Activated CD8-positive, alpha-beta memory T cell treated with anti-CD3 and anti-CD28 coated beads, Interleukin-2, amount 10 ng/mL, durations not matched to agents 7 days and 5 days (primary cell): Measurements from ENCODE around the gene CD109. TPM values are rescaled to one million over a fixed set of nuclear protein-coding genes. Genes with fewer than 3 reads are reported as not detected.
A peak's percentile ranks its signal among the peaks of the same experiment; 100 is the strongest.
"Not testable (repeated sequence)": the region's sequence is repeated elsewhere in the genome, so short reads cannot be mapped to it uniquely, and the experiment has no call there.

Experiments
- ATAC-seq: fragments of 150-1000 bp; cut with Tn5 transposase; one replicate; pipeline ENCODE4 v1.10.0; 2021; ENCODE audit warnings: moderate library complexity
- CTCF ChIA-PET: fragments of 350-600 bp; sonication (Branson Sonifier 250); formaldehyde crosslinking; loops from one replicate; lab custom pipeline; 2021; ENCODE audit warnings: antibody characterized with exemption; lab: Charles Lee
- DNase-seq: peaks from one replicate; pipeline ENCODE4 v3.0.0-alpha.2; 2020
- H3K27ac Mint-ChIP-seq: one replicate; pipeline ENCODE4 v1.8.0; 2021; ENCODE audit warnings: mild to moderate bottlenecking, mixed read lengths
- H3K27me3 Mint-ChIP-seq: one replicate; pipeline ENCODE4 v1.8.0; 2021; ENCODE audit warnings: mixed read lengths
- H3K36me3 Mint-ChIP-seq: one replicate; pipeline ENCODE4 v1.8.0; 2021; ENCODE audit warnings: mild to moderate bottlenecking, mixed read lengths
- H3K4me1 Mint-ChIP-seq: one replicate; pipeline ENCODE4 v1.8.0; 2021; ENCODE audit warnings: mixed read lengths
- H3K4me3 Mint-ChIP-seq: one replicate; pipeline ENCODE4 v1.8.0; 2021; ENCODE audit warnings: mild to moderate bottlenecking, moderate library complexity, mixed read lengths
- H3K9me3 Mint-ChIP-seq: one replicate; pipeline ENCODE4 v1.8.0; 2022; ENCODE audit warnings: low read depth, mixed read lengths
- total RNA-seq, 2 experiments: library from RNA; stranded (reverse); gene quantifications; one replicate each; pipeline ENCODE4 v1.2.3, GENCODE V29; 2021

Gene CD109
- total RNA-seq, 2 experiments from 2014 or later: 1.7 to 11.2 TPM

GRCh38 chr6:73696966-73697655, 1.1 kb downstream of the CD109 start:
- peak overlapping the region; percentile 78 for H3K4me3 Mint-ChIP-seq
- ATAC-seq: no peak
- CTCF ChIA-PET: no interaction called here
- H3K36me3 Mint-ChIP-seq: peaks cover 9% of the 10 kb centered on the region
- DNase-seq: no peak
- H3K4me1 Mint-ChIP-seq: peaks cover 23% of the 10 kb centered on the region
- H3K27ac Mint-ChIP-seq: no peak overlapping the region
- H3K9me3 Mint-ChIP-seq: no peaks in the 10 kb centered on the region
- H3K27me3 Mint-ChIP-seq: peaks cover 32% of the 10 kb centered on the region

GRCh38 chr6:73699676-73700459, 3.9 kb downstream of the CD109 start:
- no peak for ATAC-seq
- Mint-ChIP-seq H3K27me3 (peaks cover 32% of the 10 kb centered on the region), H3K36me3 (peaks cover 7% of the 10 kb centered on the region), H3K4me3 (no peak overlapping the region), H3K4me1 (peaks cover 23% of the 10 kb centered on the region), H3K9me3 (no peaks in the 10 kb centered on the region), H3K27ac (no peak overlapping the region)
- no peak for DNase-seq
- CTCF ChIA-PET: interaction anchor here (1.7 kb wide), 1 partner anchor 33 kb away, joined by 6 read pairs; no protein-coding TSS in a partner anchor

GRCh38 chr6:73702444-73702843, 6.4 kb downstream of the CD109 start:
- Mint-ChIP-seq H3K4me1 (peaks cover 3% of the 10 kb centered on the region), H3K4me3 (no peak overlapping the region), H3K27me3 (peaks cover 13% of the 10 kb centered on the region), H3K9me3 (no peaks in the 10 kb centered on the region), H3K36me3 (peaks cover 6% of the 10 kb centered on the region), H3K27ac (no peak overlapping the region)
- DNase-seq (no peak), ATAC-seq (no peak)
- CTCF ChIA-PET: interaction anchor here (0.6 kb wide), 1 partner anchor 14 kb away, joined by 3 read pairs; no protein-coding TSS in a partner anchor

- CTCF ChIA-PET: no interaction called here
- no peak overlapping the region for H3K27ac Mint-ChIP-seq
- peaks cover 2% of the 10 kb centered on the region for H3K36me3 Mint-ChIP-seq
- ATAC-seq: no peak
- H3K4me1 Mint-ChIP-seq: no peaks in the 10 kb centered on the region
- H3K27me3 Mint-ChIP-seq: peaks cover 13% of the 10 kb centered on the region
- H3K9me3 Mint-ChIP-seq: no peaks in the 10 kb centered on the region
- no peak for DNase-seq
- no peak overlapping the region for H3K4me3 Mint-ChIP-seq
Observed at GRCh38 chr6:73703466-73703865, 7.5 kb downstream of the CD109 start.

- Mint-ChIP-seq H3K27ac (no peak overlapping the region), H3K36me3 (peaks cover 2% of the 10 kb centered on the region), H3K9me3 (no peaks in the 10 kb centered on the region), H3K4me3 (no peak overlapping the region), H3K4me1 (no peaks in the 10 kb centered on the region), H3K27me3 (peaks cover 14% of the 10 kb centered on the region)
- DNase-seq (peak; percentile 46), ATAC-seq (no peak)
- CTCF ChIA-PET: no interaction called here
Observed at GRCh38 chr6:73704260-73704659, 8.3 kb downstream of the CD109 start.

- DNase-seq: no peak
- Mint-ChIP-seq H3K4me1 (no peaks in the 10 kb centered on the region), H3K27me3 (peaks cover 16% of the 10 kb centered on the region), H3K9me3 (no peaks in the 10 kb centered on the region), H3K4me3 (no peak overlapping the region), H3K27ac (no peak overlapping the region), H3K36me3 (peaks cover 2% of the 10 kb centered on the region)
- no peak for ATAC-seq
- CTCF ChIA-PET: interaction anchor here (2.9 kb wide), 1 partner anchor 28 kb away, joined by 7 read pairs; no protein-coding TSS in a partner anchor
Observed at GRCh38 chr6:73704798-73705197, 8.8 kb downstream of the CD109 start.

- H3K4me1 Mint-ChIP-seq: no peaks in the 10 kb centered on the region
- CTCF ChIA-PET: interaction anchor here (0.9 to 2.9 kb wide), 4 partner anchors 17 to 31 kb away, joined by 3 to 7 read pairs (median 4); no protein-coding TSS in a partner anchor
Observed at GRCh38 chr6:73706971-73707370, 11.0 kb downstream of the CD109 start.

GRCh38 chr6:73710470-73710869, 14.5 kb downstream of the CD109 start:
- H3K27ac Mint-ChIP-seq: no peak overlapping the region
- peaks cover 12% of the 10 kb centered on the region for H3K27me3 Mint-ChIP-seq
- peaks cover 5% of the 10 kb centered on the region for H3K4me1 Mint-ChIP-seq
- DNase-seq: no peak
- H3K9me3 Mint-ChIP-seq: no peaks in the 10 kb centered on the region
- H3K36me3 Mint-ChIP-seq: no peaks in the 10 kb centered on the region
- no peak for ATAC-seq
- CTCF ChIA-PET: interaction anchor here (2.1 kb wide), 1 partner anchor 23 kb away, joined by 10 read pairs; no protein-coding TSS in a partner anchor
- no peak overlapping the region for H3K4me3 Mint-ChIP-seq

More at GRCh38 chr6:73706971-73707370, 11.0 kb downstream of the CD109 start:
- Mint-ChIP-seq H3K36me3 (no peaks in the 10 kb centered on the region), H3K4me3 (no peak overlapping the region), H3K9me3 (no peaks in the 10 kb centered on the region), H3K27ac (no peak overlapping the region), H3K27me3 (peaks cover 13% of the 10 kb centered on the region)
- ATAC-seq: no peak
- no peak for DNase-seq

- ATAC-seq (no peak), DNase-seq (no peak)
- peaks cover 5% of the 10 kb centered on the region for H3K4me1 Mint-ChIP-seq
- no peaks in the 10 kb centered on the region for H3K36me3 Mint-ChIP-seq
- H3K9me3 Mint-ChIP-seq: no peaks in the 10 kb centered on the region
- CTCF ChIA-PET: no interaction called here
- peaks cover 12% of the 10 kb centered on the region for H3K27me3 Mint-ChIP-seq
- no peak overlapping the region for H3K4me3 Mint-ChIP-seq
- H3K27ac Mint-ChIP-seq: no peak overlapping the region
Observed at GRCh38 chr6:73710948-73711347, 14.9 kb downstream of the CD109 start.

- no peak for ATAC-seq
- H3K27me3 Mint-ChIP-seq: peaks cover 21% of the 10 kb centered on the region
Observed at GRCh38 chr6:73712535-73713173, 16.7 kb downstream of the CD109 start.

GRCh38 chr6:73713426-73714147, 17.6 kb downstream of the CD109 start:
- ATAC-seq: no peak
- no peak overlapping the region for H3K4me3 Mint-ChIP-seq

More at GRCh38 chr6:73712535-73713173, 16.7 kb downstream of the CD109 start:
- peaks cover 5% of the 10 kb centered on the region for H3K4me1 Mint-ChIP-seq
- no peak for DNase-seq
- H3K36me3 Mint-ChIP-seq: no peaks in the 10 kb centered on the region
- CTCF ChIA-PET: interaction anchor here (0.9 to 1.5 kb wide), 2 partner anchors 20 to 21 kb away, joined by 3 to 8 read pairs; no protein-coding TSS in a partner anchor
- H3K27ac Mint-ChIP-seq: no peak overlapping the region
- H3K9me3 Mint-ChIP-seq: no peaks in the 10 kb centered on the region
- no peak overlapping the region for H3K4me3 Mint-ChIP-seq

GRCh38 chr6:73715111-73715508, 19.1 kb downstream of the CD109 start:
- ATAC-seq, H3K27ac Mint-ChIP-seq, H3K9me3 Mint-ChIP-seq, H3K4me3 Mint-ChIP-seq, H3K4me1 Mint-ChIP-seq, DNase-seq, H3K36me3 Mint-ChIP-seq: not testable (repeated sequence)
- peaks cover 23% of the 10 kb centered on the region for H3K27me3 Mint-ChIP-seq
- CTCF ChIA-PET: interaction anchor here (0.6 to 0.7 kb wide), 2 partner anchors 65 to 455 kb away, joined by 3 read pairs; no protein-coding TSS in a partner anchor

More at GRCh38 chr6:73713426-73714147, 17.6 kb downstream of the CD109 start:
- CTCF ChIA-PET: interaction anchor here (1.5 kb wide), 1 partner anchor 19 kb away, joined by 8 read pairs; no protein-coding TSS in a partner anchor
- Mint-ChIP-seq H3K27ac (no peak overlapping the region), H3K9me3 (no peaks in the 10 kb centered on the region), H3K4me1 (peaks cover 7% of the 10 kb centered on the region), H3K36me3 (no peaks in the 10 kb centered on the region), H3K27me3 (peaks cover 23% of the 10 kb centered on the region)
- DNase-seq: no peak
